Measurements from ENCODE around the gene RYR1. TPM values are rescaled to one million over a fixed set of nuclear protein-coding genes. Genes with fewer than 3 reads are reported as not detected.

RYR1 gene
- polyA plus RNA-seq, 1 experiment, result not detected

GRCh38 chr19:38564981-38565690, 131.6 kb downstream of the RYR1 start:
- H3K27me3 ChIP-seq (ENCODE audit: control insufficient read depth, insufficient read depth, low read length), result peaks cover 11% of the 10 kb centered on the region
- no peak for TF ChIP-seq CTCF (IDR thresholded peaks at IDR 0.05; ENCODE audit: low read depth, low read length)
- no peak for DNase-seq (ENCODE audit: low read depth, low spot score)
- H3K27ac ChIP-seq (ENCODE audit: low read depth, low read length), result no peak overlapping the region
- POLR2A ChIA-PET, result no interaction called here
- H3K4me3 ChIP-seq (ENCODE audit: low read depth, low read length), result no peak overlapping the region
- CTCF ChIA-PET, result no interaction called here
- no peaks in the 10 kb centered on the region; the same call in 1 of the 2 replicates for H3K9me3 ChIP-seq (ENCODE audit: control insufficient read depth, insufficient read depth, low read length)

GRCh38 chr19:38565691-38566105, 132.2 kb downstream of the RYR1 start:
- POLR2A ChIA-PET, result no interaction called here
- no peaks in the 10 kb centered on the region; the same call in 1 of the 2 replicates for H3K9me3 ChIP-seq (ENCODE audit: control insufficient read depth, insufficient read depth, low read length)
- H3K27me3 ChIP-seq (ENCODE audit: control insufficient read depth, insufficient read depth, low read length), result peaks cover 11% of the 10 kb centered on the region
- no peak overlapping the region for H3K27ac ChIP-seq (ENCODE audit: low read depth, low read length)
- H3K4me3 ChIP-seq (ENCODE audit: low read depth, low read length), result no peak overlapping the region
- TF ChIP-seq CTCF (IDR thresholded peaks at IDR 0.05; ENCODE audit: low read depth, low read length), result no peak
- CTCF ChIA-PET, result no interaction called here
- no peak for DNase-seq (ENCODE audit: low read depth, low spot score)

- no peak for TF ChIP-seq CTCF (IDR thresholded peaks at IDR 0.05; ENCODE audit: low read depth, low read length)
- POLR2A ChIA-PET, result no interaction called here
- Histone ChIP-seq H3K27me3 (ENCODE audit: control insufficient read depth, insufficient read depth, low read length) (peaks cover 7% of the 10 kb centered on the region), H3K4me3 (ENCODE audit: low read depth, low read length) (no peak overlapping the region), H3K27ac (ENCODE audit: low read depth, low read length) (no peak overlapping the region), H3K9me3 (ENCODE audit: control insufficient read depth, insufficient read depth, low read length) (no peaks in the 10 kb centered on the region)
- DNase-seq (ENCODE audit: low read depth, low spot score), result no peak
- CTCF ChIA-PET, result no interaction called here
Observed at GRCh38 chr19:38569368-38569983, 136.0 kb downstream of the RYR1 start.

- POLR2A ChIA-PET, result no interaction called here
Observed at GRCh38 chr19:38571682-38572081, 138.2 kb downstream of the RYR1 start.

More at GRCh38 chr19:38571682-38572081, 138.2 kb downstream of the RYR1 start:
- no peak for DNase-seq (ENCODE audit: low read depth, low spot score)
- peaks cover 3% of the 10 kb centered on the region for H3K27me3 ChIP-seq (ENCODE audit: control insufficient read depth, insufficient read depth, low read length)
- H3K4me3 ChIP-seq (ENCODE audit: low read depth, low read length), result no peak overlapping the region
- H3K9me3 ChIP-seq (ENCODE audit: control insufficient read depth, insufficient read depth, low read length), result no peaks in the 10 kb centered on the region
- no peak for TF ChIP-seq CTCF (IDR thresholded peaks at IDR 0.05; ENCODE audit: low read depth, low read length)
- CTCF ChIA-PET, result no interaction called here
- H3K27ac ChIP-seq (ENCODE audit: low read depth, low read length), result no peak overlapping the region
